ENCODE data around the gene PHGDH. TPM values are rescaled to one million over a fixed set of nuclear protein-coding genes. Genes with fewer than 3 reads are reported as not detected.

PHGDH gene
- total RNA-seq, 1 experiment from 2014 or later: 592 TPM

DNA sequence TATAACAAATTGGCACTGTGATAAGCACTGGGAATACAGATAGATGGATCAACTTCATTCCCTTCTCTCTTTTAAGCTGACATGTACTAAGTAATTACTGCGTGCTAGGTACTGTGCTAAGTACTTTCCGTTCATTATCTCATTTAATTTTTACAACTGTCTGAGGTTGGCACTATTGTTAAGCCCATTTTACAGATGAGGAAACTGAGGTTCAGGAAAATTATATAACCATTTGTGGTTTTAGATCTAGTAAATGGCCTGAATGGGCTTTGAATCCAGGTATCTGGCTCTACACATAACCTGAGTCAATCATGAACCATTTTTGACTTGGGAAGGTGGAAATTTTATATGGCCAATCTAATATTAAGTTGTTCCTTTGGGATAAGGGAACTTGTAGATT lies 60.6 kb downstream of the PHGDH start:
- no peaks in the 10 kb centered on the region for H3K36me3 Mint-ChIP-seq
- DNase-seq (ENCODE audit: low spot score): no peak
- H3K4me1 Mint-ChIP-seq: peaks cover 12% of the 10 kb centered on the region
- CTCF ChIA-PET: interaction anchor here (1.1 to 1.3 kb wide), 2 partner anchors 25 to 29 kb away, joined by 3 to 5 read pairs; no protein-coding TSS in a partner anchor
- H3K27me3 Mint-ChIP-seq (ENCODE audit: low read depth): no peaks in the 10 kb centered on the region; the same call in 1 of the 2 replicates
- POLR2A ChIA-PET: no interaction called here
- no peaks in the 10 kb centered on the region for H3K9me3 Mint-ChIP-seq
- H3K27ac Mint-ChIP-seq: no peak overlapping the region
- TF ChIP-seq NR3C1 (CRISPR knock-in tag; conservative IDR thresholded peaks at IDR 0.05; ENCODE audit: low read depth) (no peak), JUN (CRISPR knock-in tag; IDR thresholded peaks at IDR 0.05) (no peak), ERG (CRISPR knock-in tag; IDR thresholded peaks at IDR 0.05) (no peak), RORB (CRISPR knock-in tag; IDR thresholded peaks at IDR 0.05) (no peak), GTF2I (CRISPR knock-in tag; conservative IDR thresholded peaks at IDR 0.05) (no peak)
- ATAC-seq: no peak
- no peak overlapping the region for H3K4me3 Mint-ChIP-seq

DNA sequence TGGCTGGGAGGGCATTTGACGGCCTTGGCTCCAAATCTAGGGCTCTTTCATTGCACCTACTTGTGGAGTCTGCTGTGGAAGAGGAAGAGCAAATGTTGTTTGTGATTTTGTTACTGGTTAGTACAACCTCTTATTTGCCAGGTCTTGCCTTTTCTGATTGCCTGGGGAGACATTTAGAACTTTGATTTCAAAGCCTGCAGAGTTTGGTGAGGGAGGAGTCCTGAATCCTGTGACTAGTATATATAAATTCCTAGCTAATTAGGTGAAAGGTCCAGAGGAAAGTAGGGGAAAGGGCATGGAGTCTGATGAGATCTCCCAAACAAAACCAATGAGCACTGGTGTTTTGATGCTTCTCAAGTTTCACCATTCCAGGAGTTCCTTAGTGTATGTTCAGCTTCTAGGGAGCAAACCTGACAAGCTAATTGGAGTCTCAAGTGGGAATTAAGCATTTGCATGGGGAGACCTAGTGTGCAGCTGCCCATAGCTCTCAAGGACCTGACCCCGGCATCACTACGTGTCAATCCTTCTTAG lies 62.0 kb downstream of the PHGDH start:
- ChIA-PET POLR2A (no interaction called here), CTCF (interaction anchor here (0.7 to 1.9 kb wide), 2 partner anchors 27 to 30 kb away, joined by 3 to 7 read pairs; no protein-coding TSS in a partner anchor)
- DNase-seq (ENCODE audit: low spot score) (no peak), ATAC-seq (peak; percentile 59; the same call in 1 of the 2 replicates)
- no peaks in the 10 kb centered on the region for H3K36me3 Mint-ChIP-seq
- H3K27me3 Mint-ChIP-seq (ENCODE audit: low read depth): no peaks in the 10 kb centered on the region
- H3K27ac Mint-ChIP-seq: peak overlapping the region; percentile 51
- H3K4me1 Mint-ChIP-seq: peaks cover 12% of the 10 kb centered on the region
- TF ChIP-seq ZNF512 (CRISPR knock-in tag; IDR thresholded peaks at IDR 0.05; ENCODE audit: borderline replicate concordance): no peak
- no peak for TF ChIP-seq NR1H2 (CRISPR knock-in tag; IDR thresholded peaks at IDR 0.05)
- TF ChIP-seq CBFB (CRISPR knock-in tag; IDR thresholded peaks at IDR 0.05; ENCODE audit: low read depth): no peak
- no peak for TF ChIP-seq FOXK1 (CRISPR knock-in tag; IDR thresholded peaks at IDR 0.05)
- no peak for TF ChIP-seq CDX4 (CRISPR knock-in tag; IDR thresholded peaks at IDR 0.05; ENCODE audit: borderline replicate concordance)
- TF ChIP-seq ZNF671 (CRISPR knock-in tag; IDR thresholded peaks at IDR 0.05): no peak
- no peak for TF ChIP-seq ATF6 (CRISPR knock-in tag; IDR thresholded peaks at IDR 0.05)
- no peak for TF ChIP-seq NR2C2 (CRISPR knock-in tag; IDR thresholded peaks at IDR 0.05)
- TF ChIP-seq, protein P1, sequence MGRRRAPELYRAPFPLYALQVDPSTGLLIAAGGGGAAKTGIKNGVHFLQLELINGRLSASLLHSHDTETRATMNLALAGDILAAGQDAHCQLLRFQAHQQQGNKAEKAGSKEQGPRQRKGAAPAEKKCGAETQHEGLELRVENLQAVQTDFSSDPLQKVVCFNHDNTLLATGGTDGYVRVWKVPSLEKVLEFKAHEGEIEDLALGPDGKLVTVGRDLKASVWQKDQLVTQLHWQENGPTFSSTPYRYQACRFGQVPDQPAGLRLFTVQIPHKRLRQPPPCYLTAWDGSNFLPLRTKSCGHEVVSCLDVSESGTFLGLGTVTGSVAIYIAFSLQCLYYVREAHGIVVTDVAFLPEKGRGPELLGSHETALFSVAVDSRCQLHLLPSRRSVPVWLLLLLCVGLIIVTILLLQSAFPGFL (CRISPR knock-in tag; IDR thresholded peaks at IDR 0.05; ENCODE audit: borderline replicate concordance): no peak
- no peak for TF ChIP-seq ZNF219 (CRISPR knock-in tag; IDR thresholded peaks at IDR 0.05; ENCODE audit: borderline replicate concordance)
- no peak overlapping the region for H3K4me3 Mint-ChIP-seq
- H3K9me3 Mint-ChIP-seq: no peaks in the 10 kb centered on the region
